Right hindlimb (tissue), 1 donor: ENCODE measurements around the gene GNA12.
A peak's percentile ranks its signal among the peaks of the same experiment; 100 is the strongest.

Experiments used
- DNase-seq: peaks from one replicate; pipeline ENCODE4 v3.0.0-alpha.2; 2018

Gene GNA12

DNA sequence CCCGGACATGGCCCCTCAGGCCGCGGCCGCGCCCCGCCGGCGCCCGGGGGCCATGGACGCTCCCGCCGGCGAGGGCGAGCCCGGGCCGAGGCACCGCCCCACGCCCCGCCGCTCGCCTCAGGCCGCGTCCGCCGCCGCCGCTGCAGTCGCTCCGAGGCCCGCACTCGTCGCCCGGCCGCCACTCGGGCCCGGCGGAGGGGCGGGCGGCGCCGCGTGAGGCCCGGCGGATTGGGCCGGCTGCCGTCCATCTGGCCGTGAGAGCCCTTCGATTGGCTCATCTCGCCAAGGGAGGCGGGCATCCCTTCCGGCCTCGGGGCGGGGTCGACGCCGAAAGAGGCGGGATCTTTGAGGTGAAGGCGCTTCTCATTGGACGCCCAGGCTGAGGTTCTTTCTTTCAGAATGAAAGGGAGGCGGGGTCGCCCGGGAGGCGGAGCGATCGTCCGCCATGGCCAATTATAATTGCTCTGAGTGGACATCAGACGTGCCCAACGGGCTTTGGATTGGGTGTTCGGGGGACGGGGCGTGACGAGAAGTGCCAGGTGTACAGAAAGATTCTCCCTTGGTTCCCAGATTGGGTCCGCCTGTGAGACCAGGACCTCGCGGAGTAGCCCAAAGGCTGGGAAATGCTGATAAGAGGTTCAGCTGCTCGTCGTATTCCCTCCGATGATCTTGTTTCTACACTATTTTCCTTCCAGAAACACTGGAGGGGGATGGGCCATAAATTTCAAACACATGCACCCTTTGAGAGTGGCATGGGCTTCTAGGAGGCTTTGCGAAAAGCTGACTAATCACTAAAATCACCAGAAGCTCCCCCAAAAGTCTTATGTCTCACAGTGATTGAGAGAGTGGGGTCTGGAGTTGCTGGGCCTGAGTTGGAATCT, at the start of gene GNA12:
GNA12 (minus strand) TSS at position 156 of the 881 bp plus-strand sequence; CDS start at position 9, 147 bp downstream.
- DNase-seq: peak; percentile 99

DNA sequence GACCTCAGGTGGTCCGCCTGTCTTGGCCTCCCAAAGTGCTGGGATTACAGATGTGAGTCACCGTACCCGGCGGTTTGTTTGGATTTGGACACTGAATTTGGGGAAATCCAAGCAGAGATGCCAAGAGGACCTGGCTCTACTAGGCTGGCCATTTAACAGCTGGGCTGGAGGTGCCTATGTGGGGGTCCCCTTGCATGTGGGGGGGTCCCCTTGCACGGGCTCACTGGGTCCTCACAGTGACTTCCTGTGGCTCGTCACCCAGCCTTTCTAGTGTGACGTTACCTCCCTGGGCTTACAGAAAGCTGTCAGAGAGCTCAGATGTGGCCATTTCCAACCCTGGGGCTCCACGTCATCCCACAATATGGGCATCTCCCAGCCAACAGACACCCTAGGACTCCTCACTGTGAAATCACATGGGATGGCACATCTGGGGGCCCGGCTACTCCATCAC, 49.3 kb upstream of the GNA12 start:
- no peak for DNase-seq

DNA sequence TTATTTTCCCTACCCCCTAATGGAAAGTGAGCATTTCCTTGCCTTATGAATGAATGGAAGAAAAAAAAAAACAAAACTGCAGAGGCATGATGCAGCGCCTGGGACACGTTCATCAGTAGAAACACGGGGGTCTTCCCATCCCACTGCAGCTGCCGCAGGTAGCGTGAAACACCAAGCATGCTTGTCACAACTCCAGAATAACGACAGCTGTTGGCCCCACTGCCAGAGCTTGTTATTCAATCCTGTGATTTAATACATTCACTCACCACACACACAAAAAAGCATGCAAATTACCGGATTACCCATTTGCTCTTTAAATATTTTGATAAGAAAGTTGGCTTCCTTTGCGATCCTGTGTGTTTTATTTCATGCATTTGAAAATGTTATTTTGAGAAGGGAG, 48.4 kb upstream of the GNA12 start:
- DNase-seq: no peak

DNA sequence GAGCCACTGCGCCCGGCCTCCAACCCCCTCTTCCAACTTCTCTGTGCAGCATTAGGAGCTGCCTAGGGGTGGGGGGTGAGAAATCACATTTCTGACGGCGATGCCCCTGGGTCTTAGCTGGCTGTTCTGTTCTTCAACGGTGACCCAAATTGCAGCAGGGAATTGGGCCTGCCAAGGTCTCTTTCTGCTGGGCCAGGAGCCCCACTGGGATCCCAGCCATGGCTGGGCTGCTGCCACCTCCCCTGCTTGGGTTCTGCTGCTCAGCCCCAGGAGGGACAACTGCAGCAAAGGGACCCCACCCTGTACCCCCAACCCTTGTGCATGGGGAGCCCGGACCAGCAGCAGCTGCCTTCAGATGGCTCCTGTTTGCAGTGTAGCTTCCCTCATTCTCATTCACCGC, 43.7 kb upstream of the GNA12 start:
- DNase-seq: no peak

GRCh38 chr7:2886900-2887299, 42.8 kb upstream of the GNA12 start:
- DNase-seq: peak; percentile 81

GRCh38 chr7:2886391-2886790, 42.3 kb upstream of the GNA12 start:
- DNase-seq: no peak

GRCh38 chr7:2884161-2884560, 40.1 kb upstream of the GNA12 start:
- DNase-seq: no peak

DNA sequence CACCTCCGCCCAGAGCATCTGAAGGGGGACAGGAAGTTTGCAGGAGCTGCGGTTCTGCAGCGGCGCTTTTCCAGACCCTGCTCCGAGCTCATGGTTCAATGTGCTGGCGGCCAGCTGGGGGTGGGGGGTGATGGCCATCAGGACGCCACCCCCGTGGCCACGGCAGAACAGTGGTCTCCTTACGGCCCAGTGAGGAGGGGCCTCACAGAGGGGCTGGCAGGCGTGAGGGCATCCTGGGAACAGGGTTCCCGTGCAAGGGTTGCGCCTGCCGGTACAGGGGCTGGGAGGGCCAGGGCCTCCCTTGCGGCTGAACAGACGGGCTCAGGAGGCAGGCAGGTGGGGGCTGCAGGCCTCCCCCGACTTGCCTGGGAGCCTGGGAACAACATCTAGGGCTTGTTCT, 39.0 kb upstream of the GNA12 start:
- DNase-seq: no peak

GRCh38 chr7:2882111-2882510, 38.0 kb upstream of the GNA12 start:
- no peak for DNase-seq

- no peak for DNase-seq
Measured at GRCh38 chr7:2880874-2881533, 36.9 kb upstream of the GNA12 start.

GRCh38 chr7:2880051-2880450, 35.9 kb upstream of the GNA12 start:
- no peak for DNase-seq

- no peak for DNase-seq
Measured at GRCh38 chr7:2879354-2879753, 35.2 kb upstream of the GNA12 start.

DNA sequence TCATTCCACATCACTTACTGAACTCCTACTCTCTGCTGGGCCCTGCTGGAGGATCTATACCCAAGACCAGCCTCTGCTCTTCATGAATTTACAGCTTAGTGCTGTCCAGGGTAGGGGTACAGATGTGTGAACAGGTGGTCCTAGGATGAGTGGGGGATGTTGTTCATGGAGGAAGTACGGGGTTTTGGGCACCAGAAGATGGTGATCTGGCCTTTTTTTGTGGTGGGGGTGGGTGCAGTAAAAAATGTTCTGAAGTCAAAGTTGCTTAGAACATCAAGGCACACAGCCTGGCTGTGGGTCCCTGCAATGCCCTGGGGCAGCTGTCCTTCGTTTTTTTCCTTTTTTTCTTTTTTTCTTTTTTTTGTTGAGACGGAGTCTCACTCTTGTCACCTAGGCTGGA, 34.2 kb upstream of the GNA12 start:
- DNase-seq: no peak

DNA sequence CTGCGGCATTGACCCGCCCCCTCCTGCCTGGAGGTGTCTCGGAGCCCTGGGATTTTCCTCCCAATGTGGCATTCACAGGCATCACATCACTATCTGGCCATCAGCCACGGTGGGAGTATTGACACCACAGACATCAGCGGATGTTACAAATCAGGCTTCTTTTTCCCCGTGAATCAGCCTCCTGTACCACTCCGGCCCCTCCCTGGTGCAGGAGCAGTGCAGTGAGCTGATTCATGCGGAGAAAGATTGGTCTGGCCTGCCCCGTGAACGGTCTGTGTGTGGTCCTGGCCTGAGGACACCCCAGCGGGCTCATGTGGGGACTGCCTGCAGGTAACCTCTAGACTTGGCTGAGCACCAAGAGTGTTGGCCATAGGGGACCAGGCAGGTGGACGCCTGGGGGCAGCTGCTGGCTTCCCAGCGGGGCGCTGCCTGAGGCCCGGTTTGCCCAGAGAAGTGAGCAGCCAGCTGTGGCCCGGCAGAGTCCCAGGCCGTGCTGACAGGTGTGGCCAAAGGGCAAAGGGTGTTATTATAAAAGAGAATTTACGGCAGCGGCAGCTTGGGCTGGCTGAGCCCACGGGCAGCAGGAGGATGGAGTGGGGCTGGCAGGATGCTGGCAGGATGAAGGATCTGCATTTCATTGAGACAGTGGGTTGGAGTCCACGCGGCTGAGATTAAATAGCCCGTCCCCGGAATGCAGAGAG, 32.1 kb upstream of the GNA12 start:
- no peak for DNase-seq

- DNase-seq: no peak
Measured at GRCh38 chr7:2873686-2874551, 29.8 kb upstream of the GNA12 start.

DNA sequence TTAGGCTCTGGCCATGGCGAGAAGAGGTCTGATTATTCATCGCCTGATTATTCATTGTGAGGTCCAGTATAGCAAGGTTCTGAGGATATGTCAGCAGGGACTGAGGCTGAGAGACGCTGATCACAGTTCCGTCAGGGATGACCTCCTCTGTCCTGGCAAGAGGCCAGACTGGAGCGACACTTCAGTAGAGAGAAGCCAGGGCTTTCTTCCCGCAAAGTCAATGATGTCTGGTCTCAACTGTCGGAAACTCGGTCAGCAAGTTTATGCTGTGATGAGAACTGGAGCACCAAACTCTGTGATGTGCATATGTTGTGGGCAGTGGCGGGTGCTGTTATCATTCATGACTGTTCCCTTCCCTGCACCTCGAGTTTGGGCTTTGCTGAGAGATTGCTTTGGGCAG, 29.0 kb upstream of the GNA12 start:
- no peak for DNase-seq

DNA sequence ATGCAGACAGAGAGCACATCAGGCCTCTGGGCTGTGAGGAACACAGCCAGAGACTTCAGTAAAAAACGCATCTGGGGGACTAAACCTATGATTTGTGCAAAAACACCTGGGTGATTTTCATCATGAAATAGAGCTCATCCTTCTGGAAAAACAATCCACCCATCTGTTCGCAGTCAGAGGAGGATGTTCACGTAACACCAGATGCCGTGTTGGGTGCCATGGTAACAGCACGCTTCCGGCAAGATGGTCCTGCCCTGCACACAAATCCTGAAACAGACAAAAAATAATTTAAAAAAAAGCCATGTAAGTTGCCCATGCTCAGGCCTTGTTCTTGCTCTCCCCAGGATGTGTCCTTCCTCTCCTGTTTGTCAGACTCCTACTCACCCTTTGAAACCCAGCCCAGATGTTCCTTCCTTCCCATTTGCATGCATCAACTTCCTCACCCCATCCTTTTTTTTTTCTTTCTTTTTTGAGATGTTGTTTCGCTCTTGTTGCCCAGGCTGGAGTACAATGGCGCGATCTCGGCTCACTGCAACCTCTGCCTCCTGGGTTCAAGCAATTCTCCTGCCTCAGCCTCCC, 28.3 kb upstream of the GNA12 start:
- DNase-seq: no peak

- peak; percentile 85 for DNase-seq
Measured at GRCh38 chr7:2870471-2870931, 26.4 kb upstream of the GNA12 start.

- no peak for DNase-seq
Measured at GRCh38 chr7:2869981-2870380, 25.9 kb upstream of the GNA12 start.

GRCh38 chr7:2866601-2867000, 22.5 kb upstream of the GNA12 start:
- no peak for DNase-seq

- DNase-seq: peak; percentile 81
Measured at GRCh38 chr7:2864999-2865670, 21.0 kb upstream of the GNA12 start.
